HG03521 (cell line): ENCODE results near the gene SMYD3.
"Not testable (repeated sequence)": the region's sequence is repeated elsewhere in the genome, so short reads cannot be mapped to it uniquely, and the experiment has no call there.

Experiments used
- ATAC-seq: cut with Tn5 transposase; IDR thresholded peaks from one replicate; pipeline ENCODE4 v1.9.1; 2021; ENCODE audit warnings: mild to moderate bottlenecking, moderate library complexity; ENCODE audit not compliant: unreplicated experiment

The SMYD3 gene

GRCh38 chr1:246048693-246049092, 458.4 kb downstream of the SMYD3 start:
- ATAC-seq = no peak

GRCh38 chr1:246043556-246043955, 463.5 kb downstream of the SMYD3 start:
- ATAC-seq = no peak

- no peak for ATAC-seq
Observed at GRCh38 chr1:246041360-246041759, 465.7 kb downstream of the SMYD3 start.

- ATAC-seq = no peak
Observed at GRCh38 chr1:246040200-246040890, 466.7 kb downstream of the SMYD3 start.

- ATAC-seq = no peak
Observed at GRCh38 chr1:246039584-246039983, 467.5 kb downstream of the SMYD3 start.

- no peak for ATAC-seq
Observed at GRCh38 chr1:246037832-246038231, 469.2 kb downstream of the SMYD3 start.

GRCh38 chr1:246036175-246036574, 470.9 kb downstream of the SMYD3 start:
- no peak for ATAC-seq

- no peak for ATAC-seq
Observed at GRCh38 chr1:246035060-246035541, 472.0 kb downstream of the SMYD3 start.

GRCh38 chr1:246034630-246035029, 472.4 kb downstream of the SMYD3 start:
- ATAC-seq = no peak

- no peak for ATAC-seq
Observed at GRCh38 chr1:246032984-246033383, 474.1 kb downstream of the SMYD3 start.

GRCh38 chr1:246032031-246032551, 475.0 kb downstream of the SMYD3 start:
- no peak for ATAC-seq

- ATAC-seq = no peak
Observed at GRCh38 chr1:246029616-246030015, 477.5 kb downstream of the SMYD3 start.

GRCh38 chr1:246024118-246024517, 483.0 kb downstream of the SMYD3 start:
- ATAC-seq = not testable (repeated sequence)

GRCh38 chr1:246020211-246020954, 486.7 kb downstream of the SMYD3 start:
- peak; percentile 63 for ATAC-seq

- no peak for ATAC-seq
Observed at GRCh38 chr1:246018146-246018545, 488.9 kb downstream of the SMYD3 start.

GRCh38 chr1:246012341-246012740, 494.7 kb downstream of the SMYD3 start:
- no peak for ATAC-seq

GRCh38 chr1:246010386-246010785, 496.7 kb downstream of the SMYD3 start:
- ATAC-seq = no peak

GRCh38 chr1:246008363-246008831, 498.7 kb downstream of the SMYD3 start:
- ATAC-seq = no peak

GRCh38 chr1:246005067-246005466, 502.0 kb downstream of the SMYD3 start:
- ATAC-seq = no peak

GRCh38 chr1:246004301-246004700, 502.8 kb downstream of the SMYD3 start:
- ATAC-seq = no peak

GRCh38 chr1:246003442-246003730, 503.7 kb downstream of the SMYD3 start:
- no peak for ATAC-seq
